SIG-M5 treated with dmso at 0.1 percent for 504 hours (cell line): ENCODE results near the gene ITGB8.

Source experiments
- DNase-seq: peaks from one replicate; lab custom pipeline; 2025; ENCODE audit not compliant: unreplicated experiment; lab: John Stamatoyannopoulos, UW

Gene ITGB8

GRCh38 chr7:20374399-20374798 is 43.7 kb downstream of the ITGB8 start:
- no peak for DNase-seq

GRCh38 chr7:20376796-20377195 is 46.1 kb downstream of the ITGB8 start:
- DNase-seq: no peak

- no peak for DNase-seq
Measured at GRCh38 chr7:20381406-20382034, 50.8 kb downstream of the ITGB8 start.

GRCh38 chr7:20383351-20383750 is 52.7 kb downstream of the ITGB8 start:
- no peak for DNase-seq

- no peak for DNase-seq
Measured at GRCh38 chr7:20385126-20385525, 54.4 kb downstream of the ITGB8 start.

- DNase-seq: no peak
Measured at GRCh38 chr7:20388084-20388483, 57.4 kb downstream of the ITGB8 start.

GRCh38 chr7:20389192-20389591 is 58.5 kb downstream of the ITGB8 start:
- DNase-seq: peak; percentile 5

- DNase-seq: no peak
Measured at GRCh38 chr7:20393021-20393610, 62.4 kb downstream of the ITGB8 start.

- DNase-seq: no peak
Measured at GRCh38 chr7:20393616-20394015, 62.9 kb downstream of the ITGB8 start.

- no peak for DNase-seq
Measured at GRCh38 chr7:20394284-20394683, 63.6 kb downstream of the ITGB8 start.

- no peak for DNase-seq
Measured at GRCh38 chr7:20395104-20395503, 64.4 kb downstream of the ITGB8 start.

GRCh38 chr7:20395511-20395910 is 64.8 kb downstream of the ITGB8 start:
- DNase-seq: no peak

- DNase-seq: no peak
Measured at GRCh38 chr7:20399521-20399920, 68.8 kb downstream of the ITGB8 start.

GRCh38 chr7:20401861-20402746 is 71.4 kb downstream of the ITGB8 start:
- DNase-seq: no peak

- DNase-seq: no peak
Measured at GRCh38 chr7:20402747-20403230, 72.1 kb downstream of the ITGB8 start.

GRCh38 chr7:20403331-20403730 is 72.6 kb downstream of the ITGB8 start:
- DNase-seq: no peak

- DNase-seq: no peak
Measured at GRCh38 chr7:20404320-20404719, 73.6 kb downstream of the ITGB8 start.

- DNase-seq: no peak
Measured at GRCh38 chr7:20407585-20408466, 77.1 kb downstream of the ITGB8 start.

- DNase-seq: no peak
Measured at GRCh38 chr7:20408467-20408826, 77.7 kb downstream of the ITGB8 start.

- no peak for DNase-seq
Measured at GRCh38 chr7:20409961-20410360, 79.3 kb downstream of the ITGB8 start.

- no peak for DNase-seq
Measured at GRCh38 chr7:20411372-20411771, 80.7 kb downstream of the ITGB8 start.
